ENCODE data around the gene SLC33A1.
"Not testable (repeated sequence)": the region's sequence is repeated elsewhere in the genome, so short reads cannot be mapped to it uniquely, and the experiment has no call there.

Gene SLC33A1

GRCh38 chr3:155854141-155854940 is at the start of gene SLC33A1:
Gene SLC33A1, minus strand, starts transcription at chr3:155854427. Its CDS starts 430 bp downstream, at chr3:155853997.
- DNase-seq, result peak; percentile 99

- no peak for DNase-seq
These were observed 41.2 kb upstream of the SLC33A1 start for GRCh38 chr3:155895379-155895900.

- no peak for DNase-seq
These were observed 37.1 kb upstream of the SLC33A1 start for GRCh38 chr3:155891321-155891720.

GRCh38 chr3:155890671-155891190 is 36.5 kb upstream of the SLC33A1 start:
- no peak for DNase-seq

- DNase-seq, result no peak
These were observed 35.7 kb upstream of the SLC33A1 start for GRCh38 chr3:155889952-155890351.

GRCh38 chr3:155889212-155889611 is 35.0 kb upstream of the SLC33A1 start:
- no peak for DNase-seq

- DNase-seq, result no peak
These were observed 32.7 kb upstream of the SLC33A1 start for GRCh38 chr3:155886915-155887314.

GRCh38 chr3:155886348-155886747 is 32.1 kb upstream of the SLC33A1 start:
- DNase-seq, result not testable (repeated sequence)

GRCh38 chr3:155885292-155885691 is 31.1 kb upstream of the SLC33A1 start:
- no peak for DNase-seq

GRCh38 chr3:155884292-155884691 is 30.1 kb upstream of the SLC33A1 start:
- DNase-seq, result no peak

- DNase-seq, result no peak
These were observed 26.1 kb upstream of the SLC33A1 start for GRCh38 chr3:155880286-155880685.

GRCh38 chr3:155876503-155876902 is 22.3 kb upstream of the SLC33A1 start:
- DNase-seq, result no peak

GRCh38 chr3:155876037-155876436 is 21.8 kb upstream of the SLC33A1 start:
- no peak for DNase-seq

- no peak for DNase-seq
These were observed 18.8 kb upstream of the SLC33A1 start for GRCh38 chr3:155872904-155873646.

- DNase-seq, result no peak
These were observed 17.5 kb upstream of the SLC33A1 start for GRCh38 chr3:155871746-155872158.

- peak; percentile 34 for DNase-seq
These were observed 16.9 kb upstream of the SLC33A1 start for GRCh38 chr3:155870945-155871745.

- DNase-seq, result peak; percentile 96
These were observed 16.1 kb upstream of the SLC33A1 start, which contains the start of gene GMPS for GRCh38 chr3:155870133-155870944. Gene GMPS, plus strand, starts transcription at chr3:155870650. Its CDS starts 221 bp downstream, at chr3:155870871.

GRCh38 chr3:155869691-155870090 is 15.5 kb upstream of the SLC33A1 start:
- DNase-seq, result no peak

GRCh38 chr3:155863072-155863784 is 9.0 kb upstream of the SLC33A1 start:
- DNase-seq, result no peak

GRCh38 chr3:155862290-155862982 is 8.2 kb upstream of the SLC33A1 start:
- DNase-seq, result peak; percentile 73
